Stimulated activated naive CD8-positive, alpha-beta T cell treated with anti-CD3 and anti-CD28 coated beads, Interleukin-15, Interleukin-2, amounts not matched to agents 100 ng/mL and 50 ng/mL, for 24 hours (primary cell): ENCODE measurements around the gene ISX.
"Not testable (repeated sequence)": the region's sequence is repeated elsewhere in the genome, so short reads cannot be mapped to it uniquely, and the experiment has no call there.

Experiments
- H3K27ac Mint-ChIP-seq: one replicate; pipeline ENCODE4 v1.8.0; 2021; ENCODE audit warnings: mild to moderate bottlenecking, mixed read lengths
- H3K27me3 Mint-ChIP-seq: one replicate; pipeline ENCODE4 v1.8.0; 2021; ENCODE audit warnings: mixed read lengths
- H3K36me3 Mint-ChIP-seq: one replicate; pipeline ENCODE4 v1.8.0; 2021; ENCODE audit warnings: low read depth, mixed read lengths
- H3K4me1 Mint-ChIP-seq: one replicate; pipeline ENCODE4 v1.8.0; 2021; ENCODE audit warnings: low read depth, mixed read lengths
- H3K4me3 Mint-ChIP-seq: one replicate; pipeline ENCODE4 v1.8.0; 2021; ENCODE audit warnings: mild to moderate bottlenecking, mixed read lengths
- H3K9me3 Mint-ChIP-seq: one replicate; pipeline ENCODE4 v1.8.0; 2021; ENCODE audit warnings: mixed read lengths

ISX gene

GRCh38 chr22:35044607-35045390, 21.2 kb upstream of the ISX start:
- Mint-ChIP-seq H3K27me3 (peaks cover 15% of the 10 kb centered on the region), H3K9me3 (peaks cover 3% of the 10 kb centered on the region), H3K4me3 (no peak overlapping the region), H3K4me1 (no peaks in the 10 kb centered on the region), H3K27ac (no peak overlapping the region), H3K36me3 (no peaks in the 10 kb centered on the region)

- H3K4me3 Mint-ChIP-seq, result no peak overlapping the region
- no peak overlapping the region for H3K27ac Mint-ChIP-seq
- peaks cover 3% of the 10 kb centered on the region for H3K9me3 Mint-ChIP-seq
These were observed 20.5 kb upstream of the ISX start for GRCh38 chr22:35045451-35045850.

GRCh38 chr22:35046744-35047462, 19.1 kb upstream of the ISX start:
- H3K4me1 Mint-ChIP-seq, result no peaks in the 10 kb centered on the region
- H3K27ac Mint-ChIP-seq, result no peak overlapping the region
- H3K4me3 Mint-ChIP-seq, result no peak overlapping the region
- H3K9me3 Mint-ChIP-seq, result peaks cover 3% of the 10 kb centered on the region
- H3K27me3 Mint-ChIP-seq, result peaks cover 15% of the 10 kb centered on the region
- no peaks in the 10 kb centered on the region for H3K36me3 Mint-ChIP-seq

More at GRCh38 chr22:35045451-35045850, 20.5 kb upstream of the ISX start:
- no peaks in the 10 kb centered on the region for H3K36me3 Mint-ChIP-seq
- peaks cover 15% of the 10 kb centered on the region for H3K27me3 Mint-ChIP-seq
- no peaks in the 10 kb centered on the region for H3K4me1 Mint-ChIP-seq

GRCh38 chr22:35050038-35050437, 15.9 kb upstream of the ISX start:
- H3K36me3 Mint-ChIP-seq, H3K9me3 Mint-ChIP-seq: not testable (repeated sequence)

GRCh38 chr22:35051013-35051535, 14.9 kb upstream of the ISX start:
- Mint-ChIP-seq H3K27ac (no peak overlapping the region), H3K4me3 (no peak overlapping the region), H3K9me3 (peaks cover 3% of the 10 kb centered on the region), H3K36me3 (no peaks in the 10 kb centered on the region), H3K4me1 (no peaks in the 10 kb centered on the region), H3K27me3 (peaks cover 21% of the 10 kb centered on the region)

More at GRCh38 chr22:35050038-35050437, 15.9 kb upstream of the ISX start:
- not testable (repeated sequence) for H3K4me3 Mint-ChIP-seq, H3K27ac Mint-ChIP-seq, H3K4me1 Mint-ChIP-seq
- peaks cover 18% of the 10 kb centered on the region for H3K27me3 Mint-ChIP-seq

- no peaks in the 10 kb centered on the region for H3K36me3 Mint-ChIP-seq
- H3K4me1 Mint-ChIP-seq, result no peaks in the 10 kb centered on the region
- no peak overlapping the region for H3K4me3 Mint-ChIP-seq
These were observed 14.2 kb upstream of the ISX start for GRCh38 chr22:35051791-35052190.

GRCh38 chr22:35053060-35053835, 12.7 kb upstream of the ISX start:
- Mint-ChIP-seq H3K4me1 (no peaks in the 10 kb centered on the region), H3K9me3 (no peaks in the 10 kb centered on the region), H3K4me3 (no peak overlapping the region), H3K27me3 (peaks cover 11% of the 10 kb centered on the region), H3K27ac (peak overlapping the region; percentile 32), H3K36me3 (no peaks in the 10 kb centered on the region)

More at GRCh38 chr22:35051791-35052190, 14.2 kb upstream of the ISX start:
- H3K27ac Mint-ChIP-seq, result no peak overlapping the region
- H3K9me3 Mint-ChIP-seq, result peaks cover 3% of the 10 kb centered on the region
- H3K27me3 Mint-ChIP-seq, result peaks cover 19% of the 10 kb centered on the region

GRCh38 chr22:35054064-35054463, 11.9 kb upstream of the ISX start:
- Mint-ChIP-seq H3K9me3 (no peaks in the 10 kb centered on the region), H3K4me3 (no peak overlapping the region), H3K27ac (no peak overlapping the region), H3K4me1 (no peaks in the 10 kb centered on the region), H3K36me3 (no peaks in the 10 kb centered on the region), H3K27me3 (peaks cover 11% of the 10 kb centered on the region)

GRCh38 chr22:35056486-35056885, 9.5 kb upstream of the ISX start:
- Mint-ChIP-seq H3K27me3 (peaks cover 11% of the 10 kb centered on the region), H3K4me1 (no peaks in the 10 kb centered on the region), H3K4me3 (no peak overlapping the region), H3K27ac (no peak overlapping the region), H3K9me3 (no peaks in the 10 kb centered on the region), H3K36me3 (no peaks in the 10 kb centered on the region)

- H3K27me3 Mint-ChIP-seq, result peaks cover 11% of the 10 kb centered on the region
- no peaks in the 10 kb centered on the region for H3K36me3 Mint-ChIP-seq
- H3K4me3 Mint-ChIP-seq, result no peak overlapping the region
- H3K4me1 Mint-ChIP-seq, result no peaks in the 10 kb centered on the region
- no peaks in the 10 kb centered on the region for H3K9me3 Mint-ChIP-seq
- no peak overlapping the region for H3K27ac Mint-ChIP-seq
These were observed 8.8 kb upstream of the ISX start for GRCh38 chr22:35057155-35057554.

GRCh38 chr22:35059632-35060031, 6.3 kb upstream of the ISX start:
- H3K27me3 Mint-ChIP-seq, result peaks cover 4% of the 10 kb centered on the region
- no peaks in the 10 kb centered on the region for H3K36me3 Mint-ChIP-seq
- no peaks in the 10 kb centered on the region for H3K9me3 Mint-ChIP-seq
- H3K27ac Mint-ChIP-seq, result no peak overlapping the region
- H3K4me3 Mint-ChIP-seq, result no peak overlapping the region
- H3K4me1 Mint-ChIP-seq, result no peaks in the 10 kb centered on the region

GRCh38 chr22:35064664-35065063, 1.3 kb upstream of the ISX start:
- no peak overlapping the region for H3K4me3 Mint-ChIP-seq
- no peaks in the 10 kb centered on the region for H3K27me3 Mint-ChIP-seq

GRCh38 chr22:35065183-35065582, 775 bp upstream of the ISX start:
- Mint-ChIP-seq H3K9me3 (no peaks in the 10 kb centered on the region), H3K4me3 (no peak overlapping the region), H3K27ac (no peak overlapping the region), H3K4me1 (no peaks in the 10 kb centered on the region), H3K27me3 (no peaks in the 10 kb centered on the region), H3K36me3 (no peaks in the 10 kb centered on the region)

More at GRCh38 chr22:35064664-35065063, 1.3 kb upstream of the ISX start:
- Mint-ChIP-seq H3K4me1 (no peaks in the 10 kb centered on the region), H3K27ac (no peak overlapping the region), H3K9me3 (no peaks in the 10 kb centered on the region), H3K36me3 (no peaks in the 10 kb centered on the region)

- Mint-ChIP-seq H3K9me3 (no peaks in the 10 kb centered on the region), H3K4me3 (no peak overlapping the region), H3K4me1 (no peaks in the 10 kb centered on the region), H3K36me3 (no peaks in the 10 kb centered on the region), H3K27me3 (no peaks in the 10 kb centered on the region), H3K27ac (no peak overlapping the region)
These were observed 810 bp downstream of the ISX start for GRCh38 chr22:35066768-35067167.

GRCh38 chr22:35069541-35069940, 3.6 kb downstream of the ISX start:
- Mint-ChIP-seq H3K4me3 (no peak overlapping the region), H3K27ac (no peak overlapping the region), H3K9me3 (no peaks in the 10 kb centered on the region), H3K36me3 (no peaks in the 10 kb centered on the region), H3K27me3 (no peaks in the 10 kb centered on the region), H3K4me1 (no peaks in the 10 kb centered on the region)
